H1 (cell line): ENCODE results near the gene USH2A. TPM values are rescaled to one million over a fixed set of nuclear protein-coding genes. Genes with fewer than 3 reads are reported as not detected.

Experiments
- ASH2L ChIP-seq: fragments of 200-600, 300-600 bp; sonication (generic); IDR thresholded peaks from one replicate; pipeline ENCODE4 v1.7.1; 2017; ENCODE audit warnings: low read length
- CHD1 ChIP-seq: IDR thresholded peaks from 2 replicates; pipeline ENCODE4 v1.6.1; 2012; ENCODE audit warnings: low read depth, low read length, improper control_type of control experiment
- EGR1 ChIP-seq: IDR thresholded peaks from 2 replicates; pipeline ENCODE4 v1.6.1; 2011; ENCODE audit warnings: low read depth, low read length, borderline replicate concordance
- FOSL1 ChIP-seq: IDR thresholded peaks from 2 replicates; pipeline ENCODE4 v1.6.1; 2011; ENCODE audit warnings: mild to moderate bottlenecking, low read depth, low read length, moderate library complexity; ENCODE audit not compliant: insufficient read depth
- GTF2F1 ChIP-seq: IDR thresholded peaks from 2 replicates; pipeline ENCODE4 v1.6.1; 2012; ENCODE audit warnings: low read depth, low read length, improper control_type of control experiment, borderline replicate concordance
- MAFK ChIP-seq: IDR thresholded peaks from 2 replicates; pipeline ENCODE4 v1.6.1; 2012; ENCODE audit warnings: low read depth, mild to moderate bottlenecking, improper control_type of control experiment, low read length
- SIRT6 ChIP-seq: IDR thresholded peaks from one replicate; pipeline ENCODE4 v1.7.1; 2012; ENCODE audit warnings: low read length, inconsistent platforms
- SP4 ChIP-seq: IDR thresholded peaks from 2 replicates; pipeline ENCODE4 v1.6.1; 2012; ENCODE audit warnings: low read length, inconsistent platforms
- polyA plus RNA-seq, 7 experiments: library from polyadenylated mRNA; depleted of rRNA in 3 of 7; stranded (reverse) in 5 of 7; unstranded in 2 of 7; fragments of >200 nt in 5 of 7; fragments of 200-250 nt in 2 of 7; gene quantifications; 1 replicate in 5 of 7; 2 replicates in 1 of 7; 4 replicates in 1 of 7; pipeline versions ENCODE4 v1.2.1 to v1.2.3, GENCODE V29; 2011 to 2013; ENCODE audit warnings: missing spikeins in 2 of 7, mixed read lengths in 2 of 7
- total RNA-seq: library from RNA; stranded (reverse); fragmentation: NEBNext Ultra II Directional; extraction: Animal tissue kit (Norgen Biotek cat#: 25700); gene quantifications from 2 replicates; pipeline ENCODE4 v1.2.1, GENCODE V29; 2021

USH2A gene
- total and polyA plus RNA-seq, 2 of the 8 experiments (the other 6 are each of a cell fraction or from before 2014, with no cell fraction given) = 0.02 to 0.17 TPM

GRCh38 chr1:216200941-216201340 is 222.3 kb downstream of the USH2A start (continued):
- TF ChIP-seq SIRT6 (no peak), MAFK (no peak), EGR1 (no peak), ASH2L (no peak), FOSL1 (no peak), SP4 (no peak), GTF2F1 (no peak), CHD1 (no peak)
